ENCODE measurements around the gene CNTFR. TPM values are rescaled to one million over a fixed set of nuclear protein-coding genes. Genes with fewer than 3 reads are reported as not detected.
A peak's percentile ranks its signal among the peaks of the same experiment; 100 is the strongest.

CNTFR gene
- total RNA-seq, 4 donors from 2014 or later = 0.47 to 11.6 (median 1.6) TPM

DNA sequence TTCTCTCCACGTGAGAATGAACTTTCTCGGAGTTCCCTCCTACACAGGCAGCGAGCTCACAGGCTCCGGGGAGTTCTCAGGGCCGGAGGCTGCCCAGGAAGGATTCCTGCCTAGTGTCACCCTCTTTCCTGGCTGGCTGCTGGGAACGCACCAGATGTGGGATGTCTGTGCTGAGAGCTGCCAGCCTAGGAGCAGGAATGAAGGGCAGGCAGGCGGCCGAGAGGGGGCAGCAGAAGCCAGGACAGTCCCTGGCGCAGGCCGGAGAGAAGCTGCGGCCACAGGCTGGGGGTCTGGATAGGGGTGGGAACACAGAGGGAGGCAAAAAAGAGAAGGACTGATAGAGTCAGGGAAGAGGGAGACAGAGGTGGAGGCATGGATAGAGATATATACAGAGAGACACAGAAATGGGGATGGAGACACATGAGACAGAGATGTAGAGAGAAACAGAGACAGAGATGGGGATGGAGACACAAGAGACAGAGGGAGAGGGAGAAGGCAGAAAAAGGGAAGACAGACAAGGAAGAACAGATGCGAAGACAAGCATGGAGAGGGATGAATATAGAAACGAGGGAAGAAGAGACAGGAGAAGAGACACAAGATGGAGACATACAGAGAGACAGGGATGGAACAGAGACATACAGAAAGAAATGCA, 41.4 kb downstream of the CNTFR start:
- WGBS, 2 donors (ENCODE audit: low coverage in 1 of 2) = 17 to 19% methylated on average over 6 to 7 of the region's 13 CpGs
- H3K27me3 ChIP-seq = peaks cover 23% of the 10 kb centered on the region
- no peak overlapping the region for H3K4me3 ChIP-seq
- ATAC-seq = peak; percentile 80
- H3K27ac ChIP-seq = no peak overlapping the region
- peaks cover 0 to 17% (median 0%) of the 10 kb centered on the region in 3 donors for H3K4me1 ChIP-seq
- H3K36me3 ChIP-seq = no peaks in the 10 kb centered on the region
- TF ChIP-seq CTCF (IDR thresholded peaks at IDR 0.05) = peak in 3 of 4 experiments; percentile 77 to 90 (median 88)
- no peak for TF ChIP-seq POLR2A (IDR thresholded peaks at IDR 0.05)
- TF ChIP-seq POLR2AphosphoS5 (IDR thresholded peaks at IDR 0.05) = peak; percentile 26
- H3K9me3 ChIP-seq = no peaks in the 10 kb centered on the region

DNA sequence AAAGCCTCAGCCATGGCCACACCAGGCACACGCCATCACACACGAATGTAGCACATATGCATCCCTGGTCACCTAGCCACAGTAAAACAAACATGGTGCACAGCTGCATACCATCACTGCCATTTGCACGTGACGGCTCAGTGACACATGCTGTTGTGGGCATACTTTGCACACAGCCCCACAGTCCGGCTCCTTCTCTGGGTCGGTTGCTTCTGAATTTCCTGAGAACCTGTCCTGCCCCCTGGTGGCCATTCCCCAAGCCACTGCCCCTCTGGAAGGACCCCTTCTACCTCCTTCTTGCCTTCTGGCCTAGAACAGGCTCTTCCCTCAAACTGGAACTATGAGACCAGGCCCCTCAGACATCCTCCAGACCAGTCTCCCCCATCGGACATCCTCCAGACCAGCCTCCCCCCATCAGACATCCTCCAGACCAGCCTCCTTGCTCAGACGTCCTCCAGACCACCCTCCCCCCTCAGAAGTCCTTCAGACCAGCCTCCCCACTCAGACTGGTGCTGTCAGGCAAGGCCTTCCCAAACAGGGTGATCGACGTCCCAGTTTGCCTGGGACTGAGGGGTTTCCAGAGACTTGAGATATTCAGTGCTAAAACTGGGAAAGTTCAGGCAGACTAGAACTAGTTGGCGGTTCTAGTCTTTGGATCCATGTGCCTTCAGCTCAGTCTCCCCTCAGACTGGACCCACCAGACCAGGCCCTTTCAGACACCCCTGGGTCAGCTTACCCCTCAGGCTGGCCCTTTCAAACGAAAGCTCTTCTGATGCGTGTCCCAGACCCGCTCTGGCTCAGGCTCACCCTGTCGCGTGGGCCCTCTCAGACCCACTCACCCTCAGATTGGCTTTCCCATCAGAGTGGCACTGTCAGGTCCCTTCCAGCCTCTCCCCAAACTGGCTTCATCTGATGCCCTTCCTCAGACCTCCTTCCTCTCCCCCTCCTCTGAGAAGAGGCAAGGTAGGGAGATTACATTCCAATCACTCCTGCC, 42.4 kb downstream of the CNTFR start:
- H3K27me3 ChIP-seq = peaks cover 23% of the 10 kb centered on the region
- peaks cover 0 to 17% (median 0%) of the 10 kb centered on the region in 3 donors for H3K4me1 ChIP-seq
- TF ChIP-seq POLR2A (IDR thresholded peaks at IDR 0.05) (no peak), CTCF (IDR thresholded peaks at IDR 0.05) (peak in 3 of 4 experiments; percentile 51 to 77 (median 72))
- no peak overlapping the region for H3K27ac ChIP-seq
- no peaks in the 10 kb centered on the region for H3K36me3 ChIP-seq
- 0 to 44% methylated on average over 3 to 11 of the region's 16 CpGs for WGBS, 2 donors (ENCODE audit: low coverage in 1 of 2)
- no peaks in the 10 kb centered on the region for H3K9me3 ChIP-seq
- peak; percentile 49 for ATAC-seq
- no peak overlapping the region for H3K4me3 ChIP-seq

- H3K36me3 ChIP-seq = no peaks in the 10 kb centered on the region
- H3K27me3 ChIP-seq = peaks cover 26% of the 10 kb centered on the region
- TF ChIP-seq POLR2A (IDR thresholded peaks at IDR 0.05) (no peak), POLR2AphosphoS5 (IDR thresholded peaks at IDR 0.05) (no peak), EP300 (IDR thresholded peaks at IDR 0.05) (no peak), CTCF (IDR thresholded peaks at IDR 0.05) (no peak)
- H3K27ac ChIP-seq = no peak overlapping the region
- H3K4me3 ChIP-seq = no peak overlapping the region
- H3K9me3 ChIP-seq = no peaks in the 10 kb centered on the region
- WGBS, 2 donors (ENCODE audit: low coverage in 1 of 2) = 82 to 83% methylated on average over 1 to 5 of the region's 7 CpGs
- no peak for ATAC-seq
- H3K4me1 ChIP-seq = peaks cover 0 to 17% (median 0%) of the 10 kb centered on the region in 3 donors
Observed at GRCh38 chr9:34546102-34546833, 43.3 kb downstream of the CNTFR start.

DNA sequence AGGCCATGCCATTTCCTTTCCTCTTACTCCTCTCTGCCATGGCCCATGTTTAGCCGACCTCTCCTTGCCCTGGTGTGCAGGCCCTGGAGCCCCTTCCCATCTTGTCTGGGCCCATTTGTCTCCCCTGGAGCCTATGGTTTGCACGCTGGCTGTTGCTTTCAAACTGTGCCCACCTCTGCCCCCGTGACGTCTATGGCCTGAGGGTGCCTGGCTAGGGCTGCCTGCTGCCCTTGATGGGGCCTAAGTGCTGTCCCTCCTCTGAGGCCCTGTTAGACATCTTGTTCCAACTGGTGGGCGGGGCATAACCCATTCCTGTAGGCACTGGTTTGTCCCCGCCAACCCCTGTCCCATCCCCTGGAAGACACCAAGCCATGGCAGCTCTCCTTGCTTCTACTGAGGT, 44.0 kb downstream of the CNTFR start:
- no peaks in the 10 kb centered on the region for H3K9me3 ChIP-seq
- no peak for ATAC-seq
- WGBS, 2 donors (ENCODE audit: low coverage in 1 of 2) = 86 to 91% methylated on average over 2 to 3 of the region's 6 CpGs
- no peak overlapping the region for H3K4me3 ChIP-seq
- peaks cover 26% of the 10 kb centered on the region for H3K27me3 ChIP-seq
- TF ChIP-seq POLR2AphosphoS5 (IDR thresholded peaks at IDR 0.05) (no peak), EP300 (IDR thresholded peaks at IDR 0.05) (no peak), POLR2A (IDR thresholded peaks at IDR 0.05) (no peak), CTCF (IDR thresholded peaks at IDR 0.05) (no peak)
- H3K4me1 ChIP-seq = peaks cover 0 to 17% (median 0%) of the 10 kb centered on the region in 3 donors
- no peak overlapping the region for H3K27ac ChIP-seq
- no peaks in the 10 kb centered on the region for H3K36me3 ChIP-seq
